B cell (primary cell): ENCODE data around the gene SIRPA.

Experiments used
- CTCF ChIP-seq: fragments of 200-600 bp; IDR thresholded peaks from one replicate; pipeline ENCODE4 v1.8.0; 2022; ENCODE audit warnings: antibody characterized with exemption, mild to moderate bottlenecking
- EZH2 ChIP-seq: IDR thresholded peaks from 2 replicates; pipeline ENCODE4 v1.6.1; 2012; ENCODE audit warnings: borderline replicate concordance, low read depth, mild to moderate bottlenecking, moderate library complexity, low read length; ENCODE audit not compliant: insufficient read depth, poor library complexity, severe bottlenecking

- no peak for TF ChIP-seq CTCF
- TF ChIP-seq EZH2, result no peak
These were observed 34.8 kb upstream of the SIRPA start for GRCh38 chr20:1860446-1860845.
